Measurements from ENCODE around the gene KIF1B.
A peak's percentile ranks its signal among the peaks of the same experiment; 100 is the strongest.
"Not testable (repeated sequence)": the region's sequence is repeated elsewhere in the genome, so short reads cannot be mapped to it uniquely, and the experiment has no call there.

Gene KIF1B

GRCh38 chr1:10386761-10387676, 176.6 kb downstream of the KIF1B start:
- no peak for DNase-seq (ENCODE audit: low read depth in 2 of 2)

GRCh38 chr1:10387677-10388386, 177.5 kb downstream of the KIF1B start:
- no peak for DNase-seq (ENCODE audit: low read depth in 2 of 2)

- DNase-seq (ENCODE audit: low read depth in 2 of 2): no peak
These were observed 178.0 kb downstream of the KIF1B start for GRCh38 chr1:10388387-10388715.

GRCh38 chr1:10389271-10389973, 179.1 kb downstream of the KIF1B start:
- no peak for DNase-seq (ENCODE audit: low read depth in 2 of 2)

GRCh38 chr1:10396870-10397269, 186.5 kb downstream of the KIF1B start:
- no peak for DNase-seq (ENCODE audit: low read depth in 2 of 2)

- DNase-seq (ENCODE audit: low read depth in 2 of 2): no peak
These were observed 187.9 kb downstream of the KIF1B start for GRCh38 chr1:10398278-10398733.

- DNase-seq (ENCODE audit: low read depth in 2 of 2): peak; percentile 95 to 97
These were observed 188.5 kb downstream of the KIF1B start, which contains the start of gene PGD for GRCh38 chr1:10398734-10399443. PGD (plus strand) TSS chr1:10399064; CDS start chr1:10399118, 54 bp downstream.

- no peak for DNase-seq (ENCODE audit: low read depth in 2 of 2)
These were observed 189.1 kb downstream of the KIF1B start for GRCh38 chr1:10399444-10399941.

GRCh38 chr1:10400013-10400412, 189.6 kb downstream of the KIF1B start:
- no peak for DNase-seq (ENCODE audit: low read depth in 2 of 2)

GRCh38 chr1:10401281-10401680, 190.9 kb downstream of the KIF1B start:
- no peak for DNase-seq (ENCODE audit: low read depth in 2 of 2)

- DNase-seq (ENCODE audit: low read depth in 2 of 2): no peak
These were observed 192.4 kb downstream of the KIF1B start for GRCh38 chr1:10402729-10403274.

GRCh38 chr1:10407201-10407600, 196.8 kb downstream of the KIF1B start:
- DNase-seq (ENCODE audit: low read depth in 2 of 2): no peak

GRCh38 chr1:10415211-10415930, 205.0 kb downstream of the KIF1B start:
- DNase-seq (ENCODE audit: low read depth in 2 of 2): no peak

GRCh38 chr1:10415967-10416366, 205.6 kb downstream of the KIF1B start:
- DNase-seq (ENCODE audit: low read depth in 2 of 2): not testable (repeated sequence)

- DNase-seq (ENCODE audit: low read depth in 2 of 2): not testable (repeated sequence)
These were observed 208.4 kb downstream of the KIF1B start for GRCh38 chr1:10418741-10419140.

GRCh38 chr1:10419351-10419750, 209.0 kb downstream of the KIF1B start:
- no peak for DNase-seq (ENCODE audit: low read depth in 2 of 2)

- no peak for DNase-seq (ENCODE audit: low read depth in 2 of 2)
These were observed 211.3 kb downstream of the KIF1B start for GRCh38 chr1:10421637-10422036.

- DNase-seq (ENCODE audit: low read depth in 2 of 2): no peak
These were observed 213.7 kb downstream of the KIF1B start for GRCh38 chr1:10424034-10424433.

- no peak for DNase-seq (ENCODE audit: low read depth in 2 of 2)
These were observed 214.3 kb downstream of the KIF1B start for GRCh38 chr1:10424651-10425050.

- DNase-seq (ENCODE audit: low read depth in 2 of 2): not testable (repeated sequence)
These were observed 215.6 kb downstream of the KIF1B start for GRCh38 chr1:10425826-10426534.
